Measurements from ENCODE around the gene RCAN1. TPM values are rescaled to one million over a fixed set of nuclear protein-coding genes. Genes with fewer than 3 reads are reported as not detected.

Gene RCAN1
- total and polyA plus RNA-seq, 9 of the 15 experiments (the other 6 are each of a cell fraction or from before 2014, with no cell fraction given): 4.4 to 16.5 (median 12.3) TPM

DNA sequence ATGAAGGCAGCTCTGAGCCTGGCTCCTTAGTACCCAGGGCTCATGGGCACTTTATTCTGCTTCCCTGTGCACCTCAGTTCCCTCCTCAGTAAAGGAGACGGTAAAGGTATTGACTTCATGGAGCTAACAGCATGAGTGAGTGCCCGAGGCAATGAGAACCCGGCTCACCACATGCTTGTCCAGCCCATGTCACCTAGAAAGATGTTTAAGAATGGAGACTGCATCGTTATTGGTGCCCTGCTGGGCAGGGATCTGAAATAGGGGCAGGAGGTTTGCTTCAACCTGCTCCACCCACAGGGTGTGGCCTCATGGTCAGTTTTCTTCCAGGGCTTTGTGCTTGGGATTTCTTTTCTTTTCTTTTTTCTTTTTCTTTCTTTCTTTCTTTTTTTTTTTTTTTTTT is 95.9 kb downstream of the RCAN1 start:
- no peak for DNase-seq (ENCODE audit: extremely low read depth in 1 of 4, low spot score in 3 of 4)
- H3K4me2 ChIP-seq (ENCODE audit: insufficient read depth, low read length): no peak overlapping the region
- ChIA-PET CTCF (ENCODE audit: low intra/inter-chr PET ratio) (no interaction called here), POLR2A (interaction anchor here (1.0 kb wide), 1 partner anchor 17 kb away, joined by 4 read pairs; no protein-coding TSS in a partner anchor)
- no peak for FAIRE-seq
- no peaks in the 10 kb centered on the region for H4K20me1 ChIP-seq (replicated peaks; ENCODE audit: control insufficient read depth, insufficient read depth, low read length)
- ATAC-seq: no peak
- 54% methylated on average over 4 of the region's 4 CpGs for WGBS (ENCODE audit: insufficient coverage, low coverage, missing lambda C conversion rate)
- no peak overlapping the region for H2AFZ ChIP-seq (ENCODE audit: low read depth, low read length)
- no peak overlapping the region for H3K9ac ChIP-seq (ENCODE audit: insufficient read depth in 1 of 2, low read depth in 2 of 2, low read length in 2 of 2)
- peaks cover 0 to 5% of the 10 kb centered on the region in 2 experiments; a peak in 1 of 5 replicates for H3K4me1 ChIP-seq (replicated peaks in 1 of 2; ENCODE audit: control insufficient read depth in 2 of 2, insufficient read depth in 2 of 2, low read length in 2 of 2)
- TF ChIP-seq U2AF2 (optimal IDR thresholded peaks at IDR 0.05; ENCODE audit: low read depth, low read length) (no peak), DDX20 (tag; IDR thresholded peaks at IDR 0.05; ENCODE audit: low read depth) (no peak), KLF16 (IDR thresholded peaks at IDR 0.05) (no peak), PHB2 (IDR thresholded peaks at IDR 0.05; ENCODE audit: low read depth) (no peak)
- TF ChIP-seq, protein P1, sequence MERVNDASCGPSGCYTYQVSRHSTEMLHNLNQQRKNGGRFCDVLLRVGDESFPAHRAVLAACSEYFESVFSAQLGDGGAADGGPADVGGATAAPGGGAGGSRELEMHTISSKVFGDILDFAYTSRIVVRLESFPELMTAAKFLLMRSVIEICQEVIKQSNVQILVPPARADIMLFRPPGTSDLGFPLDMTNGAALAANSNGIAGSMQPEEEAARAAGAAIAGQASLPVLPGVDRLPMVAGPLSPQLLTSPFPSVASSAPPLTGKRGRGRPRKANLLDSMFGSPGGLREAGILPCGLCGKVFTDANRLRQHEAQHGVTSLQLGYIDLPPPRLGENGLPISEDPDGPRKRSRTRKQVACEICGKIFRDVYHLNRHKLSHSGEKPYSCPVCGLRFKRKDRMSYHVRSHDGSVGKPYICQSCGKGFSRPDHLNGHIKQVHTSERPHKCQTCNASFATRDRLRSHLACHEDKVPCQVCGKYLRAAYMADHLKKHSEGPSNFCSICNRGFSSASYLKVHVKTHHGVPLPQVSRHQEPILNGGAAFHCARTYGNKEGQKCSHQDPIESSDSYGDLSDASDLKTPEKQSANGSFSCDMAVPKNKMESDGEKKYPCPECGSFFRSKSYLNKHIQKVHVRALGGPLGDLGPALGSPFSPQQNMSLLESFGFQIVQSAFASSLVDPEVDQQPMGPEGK (CRISPR knock-in tag; IDR thresholded peaks at IDR 0.05; ENCODE audit: borderline replicate concordance): no peak
- in situ Hi-C loops (cut with MboI): no loop called here
- intact Hi-C loops (cut with micrococcal nuclease): no loop called here
- no peaks in the 10 kb centered on the region for H3K9me3 ChIP-seq (replicated peaks; ENCODE audit: control insufficient read depth, insufficient read depth, low read depth, low read length)
- no peaks in the 10 kb centered on the region for H3K79me2 ChIP-seq (ENCODE audit: control insufficient read depth, insufficient read depth, low read length)
- no peak overlapping the region for H3K4me3 ChIP-seq
- no TSS peak for BruUV-seq (replicated peaks)
- H3K9me1 ChIP-seq (ENCODE audit: control insufficient read depth, insufficient read depth, low read length): no peaks in the 10 kb centered on the region
- no peaks in the 10 kb centered on the region for H3K27me3 ChIP-seq (ENCODE audit: control insufficient read depth in 2 of 2, insufficient read depth in 2 of 2, low read length in 2 of 2)
- H3K36me3 ChIP-seq (ENCODE audit: control insufficient read depth, insufficient read depth, low read length): no peaks in the 10 kb centered on the region
- no peak overlapping the region for H3K27ac ChIP-seq (ENCODE audit: extremely low read depth, low read depth, low read length)
